ENCODE data around the gene GARIN5A.
A peak's percentile ranks its signal among the peaks of the same experiment; 100 is the strongest.
"Not testable (repeated sequence)": the region's sequence is repeated elsewhere in the genome, so short reads cannot be mapped to it uniquely, and the experiment has no call there.

The GARIN5A gene

DNA sequence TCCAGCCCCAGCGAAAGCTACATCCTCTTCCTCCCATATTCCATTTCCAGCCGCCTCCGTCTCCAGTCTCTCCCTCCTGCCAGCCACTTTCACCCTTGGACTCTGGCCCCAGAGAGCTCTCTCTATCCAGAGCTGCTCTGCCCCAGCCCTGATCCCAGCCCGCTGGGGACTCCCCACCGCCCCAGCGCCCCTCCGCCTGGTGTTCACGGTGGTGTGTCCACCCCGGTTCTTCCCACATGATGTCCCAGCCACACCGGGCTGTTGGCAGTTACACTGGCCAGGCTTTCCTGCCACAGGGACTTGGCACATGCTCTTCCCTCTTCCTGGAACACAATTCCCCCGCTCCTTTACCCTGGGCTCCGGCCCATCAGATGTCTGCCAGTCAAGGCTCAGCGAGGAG lies 11.6 kb downstream of the GARIN5A start:
- DNase-seq (ENCODE audit: low read depth, low spot score): no peak

GRCh38 chr19:50464348-50464747 lies 12.3 kb downstream of the GARIN5A start:
- no peak for DNase-seq (ENCODE audit: low read depth, low spot score)

DNA sequence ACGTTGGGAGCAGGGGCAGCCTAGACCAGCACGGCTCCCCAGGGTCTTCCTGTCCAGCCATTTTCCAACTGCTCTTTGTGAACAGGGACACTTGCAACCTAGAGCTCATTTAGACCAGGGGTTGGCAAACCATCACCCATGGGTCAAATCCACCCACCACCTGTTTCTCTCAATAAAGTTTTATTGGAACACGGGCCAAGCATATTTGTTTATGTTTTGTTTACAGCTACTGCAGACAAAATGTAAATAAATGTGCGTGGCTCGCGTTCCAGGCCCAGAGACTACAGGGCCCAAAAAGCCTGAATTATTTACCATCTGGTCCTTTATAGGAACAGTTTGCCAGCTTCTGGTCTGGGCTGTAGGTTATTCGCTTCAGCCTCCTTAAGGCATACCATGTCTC lies 13.7 kb downstream of the GARIN5A start:
- no peak for DNase-seq (ENCODE audit: low read depth, low spot score)

DNA sequence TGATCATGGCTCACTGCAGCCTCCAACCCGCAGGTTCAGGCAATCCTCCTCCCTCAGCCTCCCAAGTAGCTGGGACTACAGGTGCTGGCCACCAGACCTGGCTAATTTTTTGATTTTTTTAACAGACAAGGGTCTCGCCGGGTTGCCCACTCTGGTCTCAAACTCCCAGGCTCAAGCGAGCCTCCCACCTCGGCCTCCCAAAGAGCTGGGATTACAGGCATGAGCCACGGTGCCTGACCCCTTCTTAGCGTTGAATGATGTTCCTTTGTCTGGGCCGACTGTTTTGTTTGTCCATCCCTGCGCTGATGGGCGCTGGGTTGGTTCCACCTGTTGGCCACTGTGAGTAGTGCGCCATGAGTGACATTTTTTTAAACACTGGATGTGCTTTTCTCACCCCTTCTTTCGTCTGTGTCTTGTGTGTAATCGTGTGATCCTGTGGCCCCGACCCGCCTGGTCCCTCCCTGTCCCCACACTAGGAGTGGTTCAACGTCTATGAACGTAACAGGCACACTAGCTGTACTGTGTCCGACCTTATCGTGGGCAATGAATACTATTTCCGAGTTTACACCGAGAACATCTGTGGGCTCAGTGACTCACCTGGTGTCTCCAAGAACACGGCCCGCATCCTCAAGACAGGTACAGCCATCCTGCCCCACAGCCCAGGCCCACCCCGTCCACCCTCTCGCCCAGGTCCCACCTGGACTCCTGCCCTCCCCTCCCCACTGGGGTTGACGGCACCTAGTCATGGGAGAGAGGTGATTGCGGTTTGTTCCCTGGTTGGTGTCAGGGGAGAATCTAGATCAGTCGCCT lies 15.4 kb downstream of the GARIN5A start:
- peak; percentile 24 for DNase-seq (ENCODE audit: low read depth, low spot score)

- DNase-seq (ENCODE audit: low read depth, low spot score): no peak
Observed at GRCh38 chr19:50460161-50460765, 16.4 kb downstream of the GARIN5A start.

DNA sequence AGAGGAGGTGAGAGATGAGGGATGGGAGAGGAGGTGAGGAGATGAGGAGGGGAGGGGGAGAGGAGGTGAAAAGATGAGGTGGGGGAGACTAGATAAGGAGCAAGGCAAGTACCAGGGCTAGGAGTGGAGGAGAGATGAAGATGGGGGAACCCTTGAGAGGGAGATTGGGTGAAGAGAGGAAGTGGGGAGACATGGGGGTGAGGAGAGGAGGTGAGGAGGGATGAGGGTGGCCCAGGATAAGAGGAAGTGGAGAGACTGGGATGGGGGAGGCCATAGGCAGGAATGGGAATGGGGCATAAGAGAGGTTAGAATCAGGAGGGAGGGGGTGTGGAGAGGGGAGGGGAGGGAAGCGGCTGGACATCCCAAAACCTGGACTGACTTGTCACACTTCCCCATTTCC lies 17.0 kb downstream of the GARIN5A start:
- no peak for DNase-seq (ENCODE audit: low read depth, low spot score)

DNA sequence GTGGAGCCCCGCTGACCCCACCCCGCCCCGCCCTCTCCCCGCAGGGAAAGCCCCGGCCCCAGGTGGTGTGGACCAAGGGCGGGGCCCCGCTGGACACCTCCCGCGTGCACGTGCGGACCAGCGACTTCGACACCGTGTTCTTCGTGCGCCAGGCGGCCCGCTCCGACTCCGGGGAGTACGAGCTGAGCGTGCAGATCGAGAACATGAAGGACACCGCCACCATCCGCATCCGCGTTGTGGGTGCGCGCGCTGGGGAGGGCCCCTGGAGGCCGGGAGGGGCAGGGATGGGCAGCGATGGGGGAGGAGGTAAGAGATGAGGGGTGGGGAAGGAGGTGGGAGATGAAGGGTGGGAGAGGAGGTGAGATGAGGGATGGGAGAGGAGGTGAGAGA lies 17.6 kb downstream of the GARIN5A start:
- DNase-seq (ENCODE audit: low read depth, low spot score): no peak

DNA sequence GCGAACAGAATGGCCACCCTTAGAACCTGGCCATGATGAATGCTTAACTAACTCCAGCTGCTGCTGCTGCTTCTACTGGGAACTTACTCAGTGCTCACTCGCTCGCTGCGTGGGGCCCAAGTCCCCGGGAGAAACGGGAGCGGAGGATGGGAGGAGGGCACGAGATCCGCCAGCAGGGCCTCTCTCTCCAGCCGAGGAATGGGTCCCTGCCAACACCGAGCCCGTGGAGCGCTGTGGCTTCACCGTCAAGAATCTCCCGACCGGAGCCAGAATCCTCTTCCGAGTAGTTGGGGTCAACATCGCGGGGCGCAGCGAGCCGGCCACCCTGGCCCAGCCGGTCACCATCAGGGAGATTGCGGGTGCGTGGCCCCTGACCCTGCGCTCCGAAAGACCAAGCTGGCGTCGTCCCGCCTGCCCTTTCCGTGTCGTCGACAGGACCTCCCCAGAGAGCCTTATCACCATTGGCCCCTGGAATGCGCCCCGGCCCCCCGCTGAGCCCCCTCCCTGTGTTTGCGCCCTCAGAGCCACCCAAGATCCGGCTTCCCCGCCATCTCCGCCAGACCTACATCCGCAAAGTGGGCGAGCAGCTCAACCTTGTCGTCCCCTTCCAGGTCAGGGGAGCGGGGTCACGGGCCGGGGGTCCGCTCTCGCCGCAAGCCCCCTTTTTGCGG lies 18.1 kb downstream of the GARIN5A start:
- no peak for DNase-seq (ENCODE audit: low read depth, low spot score)

- no peak for DNase-seq (ENCODE audit: low read depth, low spot score)
Observed at GRCh38 chr19:50457300-50457699, 19.3 kb downstream of the GARIN5A start.

GRCh38 chr19:50455992-50456391 lies 20.7 kb downstream of the GARIN5A start:
- DNase-seq (ENCODE audit: low read depth, low spot score): no peak

GRCh38 chr19:50453243-50453642 lies 23.4 kb downstream of the GARIN5A start:
- no peak for DNase-seq (ENCODE audit: low read depth, low spot score)

GRCh38 chr19:50451223-50451534 lies 25.5 kb downstream of the GARIN5A start:
- DNase-seq (ENCODE audit: low read depth, low spot score): no peak

GRCh38 chr19:50450369-50451222 lies 26.1 kb downstream of the GARIN5A start:
- DNase-seq (ENCODE audit: low read depth, low spot score): no peak

DNA sequence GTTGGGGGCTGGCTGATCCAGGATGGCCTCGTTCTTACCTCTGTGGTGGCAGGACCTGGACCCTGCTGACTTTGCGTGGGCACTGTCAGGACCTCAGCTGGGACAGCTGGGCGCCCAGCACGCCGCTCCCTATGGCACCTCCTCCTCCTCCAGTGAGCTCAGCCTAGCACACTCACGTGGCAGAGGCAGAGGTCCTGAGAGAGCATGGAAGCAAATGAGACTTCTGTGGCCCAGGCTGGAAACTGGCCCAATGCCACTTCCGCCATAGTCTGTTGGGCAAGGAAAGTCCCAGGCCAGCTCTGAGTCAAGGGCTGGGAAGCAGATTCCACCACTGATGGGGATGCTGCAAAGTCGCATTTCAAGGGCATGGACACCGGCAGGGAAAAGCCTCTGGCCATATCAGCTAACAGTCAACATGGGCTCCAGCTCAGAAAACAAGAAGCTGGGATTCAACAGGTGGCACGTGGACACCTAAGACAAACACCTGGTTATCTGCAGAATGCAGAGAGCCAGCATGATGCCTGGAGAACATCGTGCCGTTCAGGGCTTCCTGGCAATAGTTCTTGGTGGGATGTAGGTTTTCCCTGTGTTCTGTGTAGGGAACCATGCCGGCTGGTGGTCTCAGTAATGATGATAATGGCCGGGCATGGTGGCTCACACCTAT lies 27.3 kb downstream of the GARIN5A start:
- DNase-seq (ENCODE audit: low read depth, low spot score): no peak

DNA sequence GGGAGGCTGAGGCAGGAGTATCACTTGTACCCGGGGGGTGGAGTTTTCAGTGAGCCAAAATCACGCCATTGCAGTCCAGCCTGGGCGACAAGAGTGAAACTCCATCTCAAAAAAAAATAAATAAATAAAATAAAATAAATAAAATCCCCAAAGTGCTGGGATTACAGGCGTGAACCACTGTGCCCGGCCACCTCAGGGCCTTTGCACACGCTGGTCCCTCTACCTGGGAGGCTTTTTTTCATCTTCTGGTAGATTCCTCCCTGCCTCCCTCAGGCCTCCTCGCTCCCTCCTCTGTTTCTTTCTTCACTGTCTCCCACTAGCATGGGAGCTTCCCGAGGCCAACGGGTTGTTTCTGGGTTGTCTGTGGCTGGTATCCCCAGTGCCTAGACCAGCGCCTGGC lies 28.9 kb downstream of the GARIN5A start:
- no peak for DNase-seq (ENCODE audit: low read depth, low spot score)

GRCh38 chr19:50447053-50447452 lies 29.6 kb downstream of the GARIN5A start:
- no peak for DNase-seq (ENCODE audit: low read depth, low spot score)

GRCh38 chr19:50444059-50444458 lies 32.6 kb downstream of the GARIN5A start:
- no peak for DNase-seq (ENCODE audit: low read depth, low spot score)

- not testable (repeated sequence) for DNase-seq (ENCODE audit: low read depth, low spot score)
Observed at GRCh38 chr19:50439130-50439529, 37.5 kb downstream of the GARIN5A start.

DNA sequence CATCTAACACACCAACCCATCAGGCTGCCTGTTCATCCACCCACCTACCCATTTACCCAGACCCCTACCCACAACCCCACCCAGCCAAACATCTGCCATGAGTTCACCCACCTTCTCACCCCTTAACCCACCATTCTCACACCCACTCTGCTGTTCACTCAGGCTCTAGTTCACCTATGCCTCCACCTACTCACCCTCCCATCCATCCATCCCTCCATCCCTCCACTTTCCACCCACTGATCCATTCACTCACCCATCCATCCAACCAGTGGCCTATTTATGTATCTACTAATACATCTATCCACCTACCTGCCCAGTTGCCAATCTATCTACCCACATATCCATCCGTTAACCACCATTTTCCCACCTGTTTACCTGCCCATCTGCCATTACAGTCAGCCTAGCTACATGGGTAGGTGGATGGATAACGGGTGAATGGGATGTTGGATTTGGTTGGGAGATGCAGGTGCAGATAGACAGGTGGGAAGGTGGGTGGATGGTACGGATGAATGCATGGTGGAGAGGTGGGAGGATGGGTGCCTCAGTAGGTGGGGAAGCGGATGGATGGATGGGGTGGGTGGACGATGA lies 38.7 kb downstream of the GARIN5A start:
- DNase-seq (ENCODE audit: low read depth, low spot score): no peak

GRCh38 chr19:50435627-50436026 lies 41.0 kb downstream of the GARIN5A start:
- no peak for DNase-seq (ENCODE audit: low read depth, low spot score)

GRCh38 chr19:50435221-50435620 lies 41.4 kb downstream of the GARIN5A start:
- no peak for DNase-seq (ENCODE audit: low read depth, low spot score)
